HT-29 (cell line): ENCODE measurements around the gene SCN4A. TPM values are rescaled to one million over a fixed set of nuclear protein-coding genes. Genes with fewer than 3 reads are reported as not detected.
A peak's percentile ranks its signal among the peaks of the same experiment; 100 is the strongest.

Source experiments
- DNase-seq: peaks from one replicate; pipeline ENCODE4 v3.0.0-alpha.2; 2015; ENCODE audit warnings: low spot score
- total RNA-seq: library from RNA; depleted of rRNA; stranded (reverse); fragments of >200 nt; shearing (Covaris generic); gene quantifications from 2 replicates; pipeline ENCODE4 v1.2.3, GENCODE V29; 2014

The SCN4A gene
- total RNA-seq, 1 experiment from 2014 or later = not detected

GRCh38 chr17:63955232-63955631 is 17.5 kb downstream of the SCN4A start:
- DNase-seq = no peak

DNA sequence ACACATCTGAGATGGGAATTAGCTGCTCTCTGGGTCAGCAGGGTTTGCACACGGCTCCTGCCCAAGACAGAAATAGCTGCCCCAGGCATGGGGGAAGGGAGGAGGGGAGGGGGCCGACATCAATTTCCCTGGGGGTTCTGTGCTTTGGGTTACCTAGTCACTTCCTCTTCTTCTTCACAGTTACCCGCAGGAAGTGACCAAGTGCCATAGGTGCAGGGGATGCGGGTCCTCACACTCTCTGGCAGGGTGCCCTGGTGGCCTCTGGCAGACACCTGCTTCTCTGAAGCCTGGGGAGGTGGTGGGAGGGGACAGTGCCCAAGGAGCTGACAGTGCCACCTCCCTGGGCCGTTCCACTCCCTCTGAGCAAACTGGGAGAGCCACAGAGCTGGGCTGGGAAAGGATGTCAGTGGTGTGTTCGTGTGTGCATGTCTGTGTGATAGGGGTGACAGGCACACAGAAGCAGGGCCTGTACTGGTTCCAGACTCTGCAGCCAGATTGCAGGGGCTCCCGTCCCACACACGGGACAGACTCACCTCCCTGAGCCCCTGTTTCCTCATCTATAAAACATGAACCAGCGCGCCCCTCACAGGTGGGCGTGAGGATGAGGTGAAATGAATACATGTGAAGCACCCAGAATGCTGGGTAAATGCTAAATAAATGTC is 18.2 kb downstream of the SCN4A start:
- DNase-seq = no peak

DNA sequence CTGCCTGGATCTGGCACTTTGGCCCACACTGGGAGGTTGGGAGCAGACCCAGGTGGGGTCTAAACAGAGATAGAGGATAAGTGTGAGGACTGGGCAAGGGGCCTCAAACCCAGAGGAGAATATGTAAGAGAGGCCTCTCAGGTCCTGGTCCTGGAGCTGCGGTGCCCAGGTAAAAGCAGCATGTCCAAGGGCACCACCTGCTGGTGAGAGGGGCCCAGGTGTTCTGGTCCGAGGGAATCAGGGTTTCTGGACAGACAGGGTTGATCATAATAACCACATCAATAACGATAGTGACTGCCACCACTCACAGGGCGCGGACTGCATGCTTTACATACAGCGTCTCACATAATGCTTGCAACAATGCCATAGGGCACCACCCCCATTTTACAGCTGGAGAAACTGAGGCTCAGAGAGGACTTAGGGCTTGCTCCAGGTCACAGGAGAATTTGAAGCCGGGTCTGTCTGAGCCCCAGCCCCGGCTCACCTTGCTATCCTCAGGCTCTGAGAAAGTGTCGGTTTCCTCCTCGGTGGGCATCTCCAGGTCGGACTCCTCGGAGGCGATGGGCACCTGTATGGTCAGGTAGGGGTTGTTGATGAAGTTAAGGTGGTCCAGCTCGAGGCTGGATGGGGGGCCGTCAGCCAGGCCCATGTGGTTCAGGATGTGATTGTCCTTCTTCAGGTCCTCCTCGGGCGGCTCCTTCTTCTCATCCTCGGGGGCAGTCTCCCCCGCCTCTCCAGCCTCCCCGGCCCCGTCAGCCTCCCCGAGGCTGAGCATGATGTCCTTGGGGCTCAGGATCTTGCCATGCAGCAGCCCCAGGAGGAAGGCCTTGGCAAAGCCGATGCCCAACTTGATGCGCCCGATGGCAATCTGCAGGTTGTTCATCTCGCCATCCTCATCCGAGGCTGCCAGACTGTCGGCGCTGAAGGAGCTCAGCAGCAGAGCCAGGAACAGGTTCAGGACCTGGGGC is 21.5 kb downstream of the SCN4A start:
- DNase-seq = peak; percentile 84

GRCh38 chr17:63949576-63950250 is 23.0 kb downstream of the SCN4A start:
- DNase-seq = no peak

DNA sequence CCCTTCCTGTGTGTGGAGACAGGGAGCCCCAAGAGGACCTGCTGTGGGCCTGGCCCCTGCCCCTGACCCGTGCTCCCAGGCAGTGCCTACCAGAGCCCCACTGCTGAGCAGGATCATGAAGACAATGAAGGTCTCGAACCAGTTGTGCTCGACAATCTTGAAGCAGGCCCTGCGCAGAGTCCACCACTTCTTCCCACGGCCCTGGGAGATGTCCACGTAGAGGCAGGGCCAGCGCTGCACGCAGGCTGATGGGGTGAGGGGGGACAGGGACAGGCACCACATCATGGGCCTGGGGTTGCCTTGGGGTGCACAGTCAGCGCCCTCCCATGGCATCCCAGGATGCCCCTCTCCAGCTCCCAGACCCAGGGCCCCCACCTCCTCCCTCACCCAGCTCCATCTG is 24.2 kb downstream of the SCN4A start:
- DNase-seq = no peak

DNA sequence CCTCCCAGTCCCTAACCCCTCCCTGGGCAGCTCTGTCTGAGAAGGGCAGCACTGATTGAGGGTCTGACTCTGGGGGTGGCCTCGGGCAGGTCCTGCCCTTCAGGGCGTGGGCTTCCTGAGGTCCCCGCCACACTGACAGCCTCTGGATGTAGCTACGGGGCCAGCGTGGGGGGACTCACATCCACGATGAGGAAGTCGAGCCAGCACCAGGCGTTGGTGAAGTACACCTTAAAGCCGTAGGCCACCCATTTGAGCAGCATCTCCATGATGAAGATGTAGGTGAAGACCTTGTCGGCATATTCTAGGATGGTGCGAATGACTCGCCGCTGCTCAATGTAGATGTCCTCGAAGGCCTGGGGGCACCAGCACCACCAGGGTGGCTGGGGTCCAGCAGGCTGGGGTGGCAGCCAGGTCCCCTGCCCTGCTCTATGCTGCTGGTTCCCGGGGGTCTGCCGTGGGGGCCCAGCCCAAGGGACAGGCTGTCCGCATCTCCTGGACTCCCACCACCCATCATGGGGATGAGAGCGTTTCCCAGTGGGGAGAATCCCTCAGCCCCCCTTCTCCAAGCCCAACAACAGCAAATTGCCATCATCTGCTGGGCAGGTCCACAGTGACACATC is 24.9 kb downstream of the SCN4A start:
- no peak for DNase-seq

DNA sequence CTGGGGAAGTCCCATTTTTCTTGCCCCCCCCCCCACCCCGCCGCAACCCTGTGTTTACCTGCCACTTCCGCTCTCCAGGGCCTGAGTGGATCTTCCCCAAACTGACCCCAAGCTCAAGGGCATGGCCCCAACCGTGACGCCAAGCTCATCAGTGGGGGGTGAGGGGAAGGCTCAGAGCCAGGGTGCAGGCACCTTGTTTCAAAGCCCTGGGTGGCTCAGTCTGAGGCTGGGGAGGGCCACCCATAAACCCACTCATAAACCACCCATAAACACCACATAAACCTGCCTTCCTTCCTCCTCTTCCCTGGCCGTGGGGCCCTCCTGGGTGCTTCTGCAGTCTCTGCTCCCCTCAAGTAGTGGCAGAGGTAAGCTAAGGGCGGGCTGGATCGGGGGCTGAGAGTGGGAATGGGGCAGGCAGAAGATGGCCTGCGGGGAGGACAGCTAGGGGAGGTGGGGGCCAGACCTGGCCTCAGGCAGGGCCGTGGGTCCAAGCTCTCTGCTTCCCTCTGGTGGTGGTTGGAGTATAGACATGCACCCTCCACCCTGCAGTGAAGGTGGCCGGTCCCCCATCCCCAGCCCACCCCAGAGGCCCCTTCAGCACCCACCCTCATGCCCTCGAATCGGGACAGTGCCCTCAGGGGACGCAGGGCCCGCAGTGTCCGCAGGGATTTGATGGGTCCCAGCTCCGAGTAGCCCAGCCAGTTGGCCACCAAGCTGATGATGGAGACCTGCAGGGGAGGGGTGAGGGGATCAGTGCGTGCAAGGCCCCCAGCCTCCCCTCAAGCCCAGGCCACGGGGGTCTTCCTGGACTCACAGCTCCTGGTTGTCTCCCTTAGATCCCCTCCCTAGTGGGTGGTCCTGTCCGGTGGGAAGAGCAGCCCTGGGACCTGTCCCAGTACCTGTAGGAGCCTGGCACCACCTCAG is 26.0 kb downstream of the SCN4A start:
- peak; percentile 48 for DNase-seq

- no peak for DNase-seq
These were observed 26.8 kb downstream of the SCN4A start for GRCh38 chr17:63945784-63946439.

GRCh38 chr17:63944736-63945499 is 27.8 kb downstream of the SCN4A start:
- no peak for DNase-seq

GRCh38 chr17:63943745-63944144 is 29.0 kb downstream of the SCN4A start:
- no peak for DNase-seq

DNA sequence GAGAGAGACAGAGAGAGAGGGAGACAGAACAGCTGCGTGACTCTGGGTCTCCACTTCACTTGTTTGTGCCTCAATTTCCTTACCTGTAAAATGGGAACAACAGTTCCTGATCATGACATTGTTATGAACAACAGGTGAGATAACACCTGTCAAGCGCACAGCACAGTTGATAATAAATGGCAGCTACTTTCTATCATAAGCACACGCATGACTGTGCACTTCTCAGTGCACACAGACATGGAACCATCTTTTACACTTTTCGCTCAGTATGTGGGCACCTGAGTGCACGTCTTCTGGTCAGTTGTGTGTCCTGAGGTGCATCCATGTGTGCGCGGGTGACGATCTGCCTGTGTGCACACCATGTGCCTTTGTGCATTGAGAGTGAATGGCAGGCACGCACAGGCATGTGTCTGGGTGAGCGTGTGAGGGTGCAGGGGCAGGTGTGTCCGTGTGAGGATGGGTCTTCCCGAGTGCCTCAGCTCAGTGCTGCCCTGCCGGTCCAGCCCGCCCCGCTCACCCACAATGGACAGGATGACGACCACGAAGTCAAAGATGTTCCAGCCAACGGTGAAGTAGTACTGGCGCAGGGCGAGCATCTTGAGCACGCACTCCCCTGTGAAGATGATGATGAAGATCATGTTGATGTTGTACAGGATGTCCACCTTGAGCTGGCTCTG is 30.3 kb downstream of the SCN4A start:
- DNase-seq = no peak

DNA sequence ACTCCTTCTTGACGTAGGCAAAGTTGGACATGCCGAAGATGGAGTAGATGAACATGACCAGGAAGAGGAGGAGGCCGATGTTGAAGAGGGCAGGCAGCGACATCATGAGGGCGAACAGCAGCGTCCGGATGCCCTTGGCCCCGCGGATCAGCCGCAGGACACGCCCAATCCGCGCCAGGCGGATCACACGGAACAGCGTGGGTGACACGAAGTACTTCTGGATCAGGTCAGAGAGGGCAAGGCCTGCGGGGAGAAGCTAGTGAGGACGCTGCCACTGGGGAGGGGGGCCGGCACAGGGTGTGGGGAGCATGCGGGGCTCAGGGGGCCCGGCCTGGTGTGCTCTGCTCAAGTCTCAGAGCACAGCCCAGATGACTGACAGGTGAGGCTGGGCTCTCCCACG is 31.0 kb downstream of the SCN4A start:
- no peak for DNase-seq

GRCh38 chr17:63941162-63941561 is 31.6 kb downstream of the SCN4A start:
- no peak for DNase-seq

GRCh38 chr17:63940584-63940983 is 32.1 kb downstream of the SCN4A start:
- no peak for DNase-seq

- no peak for DNase-seq
These were observed 32.8 kb downstream of the SCN4A start for GRCh38 chr17:63939884-63940283.

DNA sequence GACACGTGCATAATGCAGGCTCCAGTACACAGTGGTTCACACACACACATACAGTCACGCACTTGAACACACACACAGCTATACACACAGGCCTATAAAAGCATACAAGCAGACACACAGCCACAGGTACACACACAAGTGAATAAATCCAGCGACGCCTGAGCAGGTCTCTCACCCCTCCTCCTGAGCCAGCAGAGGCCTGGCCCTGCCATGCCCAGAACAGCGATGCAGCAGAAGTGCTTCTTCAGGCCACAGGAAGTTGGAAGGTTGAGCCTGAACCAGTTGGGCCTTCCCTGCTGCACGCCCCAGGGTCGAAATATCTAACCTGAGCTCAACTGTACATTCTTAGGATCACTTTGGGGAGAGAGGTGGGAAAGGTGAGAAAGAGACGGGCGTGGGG is 33.3 kb downstream of the SCN4A start:
- DNase-seq = no peak

DNA sequence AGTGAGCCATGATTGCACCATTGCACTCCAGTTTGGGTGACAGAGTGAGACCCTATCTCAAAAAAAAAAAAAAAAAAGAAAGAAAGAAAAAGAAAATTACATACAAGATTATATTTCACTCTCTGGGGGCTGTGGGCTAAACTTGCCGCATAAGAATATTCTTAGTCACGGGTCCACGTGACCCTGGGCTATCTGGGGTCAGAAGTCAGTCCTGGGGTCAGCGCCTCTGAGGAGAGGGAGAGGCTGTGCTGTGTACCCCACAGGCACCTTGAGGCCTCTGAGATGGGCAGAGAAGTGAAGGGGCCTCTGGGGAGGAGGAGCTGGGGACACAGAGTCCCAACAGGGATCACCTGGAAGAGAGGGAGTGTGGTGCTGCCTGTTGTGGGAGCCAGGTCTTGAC is 34.8 kb downstream of the SCN4A start:
- DNase-seq = no peak

DNA sequence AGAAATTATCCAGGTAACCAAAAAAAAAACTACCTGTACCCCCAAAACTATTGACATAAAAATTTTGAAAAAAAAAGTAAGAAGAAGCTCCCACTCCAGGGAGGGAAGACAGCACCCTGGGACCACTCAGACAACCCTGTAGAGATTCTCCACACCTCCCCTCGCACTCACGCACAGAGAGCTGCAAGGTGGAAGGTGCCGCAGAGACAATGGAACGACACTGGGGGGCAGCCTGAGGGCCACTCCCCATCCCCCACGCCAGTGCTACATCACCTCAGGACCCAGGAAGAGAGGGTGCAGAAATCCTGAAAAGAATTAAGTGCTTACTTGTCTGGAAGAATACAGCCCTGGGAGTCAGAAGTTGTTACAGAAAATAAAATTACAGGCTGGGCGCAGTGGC is 35.4 kb downstream of the SCN4A start:
- no peak for DNase-seq
